ENCODE measurements around the gene ZSCAN16.

DNA sequence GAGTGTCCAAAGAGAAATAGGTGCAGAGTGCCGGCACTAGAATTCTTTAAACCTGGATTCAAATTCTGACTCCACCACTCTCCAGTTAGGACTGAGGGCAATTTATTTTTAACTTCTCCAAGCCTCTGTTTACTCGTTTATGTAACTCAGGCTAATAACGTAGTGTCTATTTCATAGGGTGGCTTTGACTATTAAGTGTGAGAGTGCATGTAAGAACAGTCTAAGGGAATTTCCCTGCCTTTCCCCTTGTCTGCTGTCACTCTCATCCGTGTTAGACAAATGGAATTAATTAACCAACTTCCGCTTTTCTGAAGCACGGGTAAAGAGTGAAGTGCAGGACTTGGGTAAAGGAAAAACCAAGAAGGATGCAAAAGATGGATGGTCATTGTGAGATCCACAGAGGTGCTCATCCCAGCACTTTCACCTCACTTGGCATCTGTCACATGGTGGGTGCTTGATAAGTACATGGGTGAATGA lies 13.1 kb downstream of the ZSCAN16 start:
- TF ChIP-seq, protein P1, sequence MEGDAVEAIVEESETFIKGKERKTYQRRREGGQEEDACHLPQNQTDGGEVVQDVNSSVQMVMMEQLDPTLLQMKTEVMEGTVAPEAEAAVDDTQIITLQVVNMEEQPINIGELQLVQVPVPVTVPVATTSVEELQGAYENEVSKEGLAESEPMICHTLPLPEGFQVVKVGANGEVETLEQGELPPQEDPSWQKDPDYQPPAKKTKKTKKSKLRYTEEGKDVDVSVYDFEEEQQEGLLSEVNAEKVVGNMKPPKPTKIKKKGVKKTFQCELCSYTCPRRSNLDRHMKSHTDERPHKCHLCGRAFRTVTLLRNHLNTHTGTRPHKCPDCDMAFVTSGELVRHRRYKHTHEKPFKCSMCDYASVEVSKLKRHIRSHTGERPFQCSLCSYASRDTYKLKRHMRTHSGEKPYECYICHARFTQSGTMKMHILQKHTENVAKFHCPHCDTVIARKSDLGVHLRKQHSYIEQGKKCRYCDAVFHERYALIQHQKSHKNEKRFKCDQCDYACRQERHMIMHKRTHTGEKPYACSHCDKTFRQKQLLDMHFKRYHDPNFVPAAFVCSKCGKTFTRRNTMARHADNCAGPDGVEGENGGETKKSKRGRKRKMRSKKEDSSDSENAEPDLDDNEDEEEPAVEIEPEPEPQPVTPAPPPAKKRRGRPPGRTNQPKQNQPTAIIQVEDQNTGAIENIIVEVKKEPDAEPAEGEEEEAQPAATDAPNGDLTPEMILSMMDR (IDR thresholded peaks at IDR 0.05; ENCODE audit: low read length) = no peak
- TF ChIP-seq EZH2 (optimal IDR thresholded peaks at IDR 0.05; ENCODE audit: low read depth, low read length) = no peak
